Measurements from ENCODE around the gene ENTPD8.

- peak in 1 of 2 donors; percentile 18 for TF ChIP-seq POLR2A (IDR thresholded peaks at IDR 0.05)
- TF ChIP-seq, protein P1, sequence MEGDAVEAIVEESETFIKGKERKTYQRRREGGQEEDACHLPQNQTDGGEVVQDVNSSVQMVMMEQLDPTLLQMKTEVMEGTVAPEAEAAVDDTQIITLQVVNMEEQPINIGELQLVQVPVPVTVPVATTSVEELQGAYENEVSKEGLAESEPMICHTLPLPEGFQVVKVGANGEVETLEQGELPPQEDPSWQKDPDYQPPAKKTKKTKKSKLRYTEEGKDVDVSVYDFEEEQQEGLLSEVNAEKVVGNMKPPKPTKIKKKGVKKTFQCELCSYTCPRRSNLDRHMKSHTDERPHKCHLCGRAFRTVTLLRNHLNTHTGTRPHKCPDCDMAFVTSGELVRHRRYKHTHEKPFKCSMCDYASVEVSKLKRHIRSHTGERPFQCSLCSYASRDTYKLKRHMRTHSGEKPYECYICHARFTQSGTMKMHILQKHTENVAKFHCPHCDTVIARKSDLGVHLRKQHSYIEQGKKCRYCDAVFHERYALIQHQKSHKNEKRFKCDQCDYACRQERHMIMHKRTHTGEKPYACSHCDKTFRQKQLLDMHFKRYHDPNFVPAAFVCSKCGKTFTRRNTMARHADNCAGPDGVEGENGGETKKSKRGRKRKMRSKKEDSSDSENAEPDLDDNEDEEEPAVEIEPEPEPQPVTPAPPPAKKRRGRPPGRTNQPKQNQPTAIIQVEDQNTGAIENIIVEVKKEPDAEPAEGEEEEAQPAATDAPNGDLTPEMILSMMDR (IDR thresholded peaks at IDR 0.05): peak; percentile 37 to 87 (median 64)
Observed at GRCh38 chr9:137406876-137407589, 34.1 kb downstream of the ENTPD8 start.

Data from uterus (tissue), 2 donors.